HG03066 (cell line): Measurements from ENCODE around the gene FAU.
A peak's percentile ranks its signal among the peaks of the same experiment; 100 is the strongest.
"Not testable (repeated sequence)": the region's sequence is repeated elsewhere in the genome, so short reads cannot be mapped to it uniquely, and the experiment has no call there.

Experiments
- ATAC-seq: cut with Tn5 transposase; IDR thresholded peaks from one replicate; pipeline ENCODE4 v1.9.1; 2021; ENCODE audit warnings: low read depth; ENCODE audit not compliant: unreplicated experiment

FAU gene

DNA sequence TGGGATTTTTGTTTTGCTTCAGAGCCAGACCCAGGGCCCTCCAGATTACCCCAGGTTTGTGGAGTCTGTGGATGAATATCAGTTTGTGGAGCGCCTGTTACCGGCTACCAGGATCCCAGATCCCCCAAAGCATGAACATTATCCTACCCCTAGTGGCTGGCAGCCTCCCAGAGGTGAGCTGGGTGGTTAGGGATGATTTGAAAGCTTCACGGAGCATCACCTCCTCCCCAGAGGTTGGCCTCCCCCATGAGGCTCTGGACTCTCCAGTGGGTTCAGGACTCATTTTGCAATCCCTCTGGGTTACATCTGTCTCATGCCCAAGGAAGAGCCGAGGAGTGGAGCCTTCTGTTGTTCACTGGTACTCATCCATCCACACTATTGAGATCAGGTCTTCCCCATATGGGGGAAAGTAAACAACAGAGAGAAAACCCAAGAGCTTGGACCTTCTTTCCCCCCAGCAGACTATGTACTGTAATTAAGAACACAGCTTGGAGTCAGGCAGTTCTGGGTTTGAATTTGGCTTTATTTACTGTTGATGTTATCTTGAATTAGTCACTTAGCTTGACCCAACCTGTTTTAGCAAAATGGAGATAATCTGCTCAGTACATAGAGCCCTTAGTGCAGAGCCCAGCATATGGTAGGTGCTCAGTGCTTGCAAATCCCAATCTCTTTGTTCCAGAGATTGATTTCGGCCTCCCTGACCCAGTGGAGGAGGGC, 2.7 kb upstream of the FAU start:
- no peak for ATAC-seq

DNA sequence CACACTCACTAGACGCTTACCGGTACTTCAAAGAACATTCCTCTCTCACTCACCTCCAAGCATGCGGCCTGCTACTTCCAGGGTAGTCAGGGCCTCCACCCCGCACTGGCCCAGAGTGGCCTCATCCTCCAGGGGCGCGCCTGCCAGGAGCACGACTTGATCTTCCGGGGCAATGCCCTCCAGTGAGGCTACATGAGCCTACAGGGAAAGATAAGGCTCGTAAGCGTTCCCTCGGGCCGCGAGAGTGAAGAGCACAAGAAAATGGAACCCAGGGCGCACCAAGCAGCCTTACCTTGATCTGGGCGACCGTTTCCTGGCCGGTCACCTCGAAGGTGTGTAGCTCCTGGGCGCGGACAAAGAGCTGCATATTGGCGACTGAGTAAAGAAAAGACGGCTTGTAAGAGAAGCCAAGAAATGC, 478 bp downstream of the FAU start:
- no peak for ATAC-seq

DNA sequence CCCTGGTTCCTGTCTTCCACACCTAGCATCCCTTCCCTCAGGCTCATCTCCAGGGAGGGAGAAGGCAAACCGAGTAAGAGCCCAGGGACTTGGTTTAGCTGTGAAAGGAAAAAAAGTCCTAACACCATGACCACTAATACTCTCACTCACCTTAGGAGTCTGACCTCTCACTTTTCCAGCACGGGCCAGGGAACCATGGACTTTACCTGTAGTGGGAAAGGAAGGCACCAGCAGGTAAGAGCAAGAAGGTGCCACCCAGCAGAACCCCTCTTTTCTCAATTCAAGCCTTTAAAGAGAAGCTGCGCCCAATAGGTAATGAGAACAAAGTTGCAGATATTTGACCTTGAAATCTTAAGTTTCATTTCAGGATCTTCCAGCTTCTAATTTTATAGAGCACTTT, 1.1 kb downstream of the FAU start:
- ATAC-seq, result no peak

DNA sequence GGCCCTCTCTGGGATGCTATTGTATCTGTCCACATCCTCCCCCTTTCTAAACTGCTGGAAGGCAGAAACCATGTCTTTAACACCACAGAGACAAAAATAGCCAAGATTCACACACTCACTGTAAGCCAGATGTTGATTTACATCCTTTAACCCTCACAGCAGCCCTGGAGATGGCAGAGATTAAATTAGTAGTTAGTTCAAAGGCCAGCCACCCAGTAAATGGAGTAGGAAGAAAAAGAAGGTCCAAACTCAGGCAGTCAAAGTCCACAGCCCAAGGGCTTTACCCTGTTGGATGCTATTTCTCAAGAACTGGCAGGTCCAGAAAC, 2.3 kb downstream of the FAU start:
- no peak for ATAC-seq

DNA sequence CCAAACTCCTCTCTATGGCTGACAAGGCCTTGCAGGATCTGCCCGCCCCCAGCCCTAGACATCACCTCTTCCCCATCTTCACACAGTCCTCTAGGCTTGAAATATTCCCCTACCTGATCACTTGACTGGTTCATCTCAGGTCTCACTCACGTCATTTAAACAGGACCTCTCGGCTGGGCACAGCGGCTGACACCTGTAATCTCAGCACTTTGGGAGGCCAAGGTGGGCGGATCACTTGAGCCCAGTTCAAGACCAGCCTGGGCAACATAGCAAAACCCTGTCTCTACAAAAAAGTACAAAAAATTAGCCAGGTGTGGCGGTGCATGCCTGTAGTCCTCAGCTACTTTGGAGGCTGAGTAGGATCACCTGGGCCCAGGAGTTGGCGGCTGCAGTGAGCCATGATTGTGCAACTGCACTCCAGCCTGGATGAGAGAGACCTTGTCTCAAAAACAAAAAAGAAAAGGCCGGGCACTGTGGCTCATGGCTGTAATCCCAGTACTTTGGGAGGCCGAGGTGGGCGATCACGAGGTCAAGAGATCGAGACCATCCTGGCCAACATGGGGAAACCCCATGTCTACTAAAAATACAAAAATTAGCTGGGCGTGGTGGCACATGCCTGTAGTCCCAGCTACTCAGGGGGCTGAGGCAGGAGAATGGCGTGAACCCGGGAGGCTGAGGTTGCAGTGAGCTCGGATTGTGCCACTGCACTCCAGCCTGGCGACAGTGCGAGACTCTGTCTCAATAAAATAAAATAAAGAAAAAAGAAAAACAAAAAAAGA, 2.9 kb downstream of the FAU start:
- ATAC-seq, result not testable (repeated sequence)

DNA sequence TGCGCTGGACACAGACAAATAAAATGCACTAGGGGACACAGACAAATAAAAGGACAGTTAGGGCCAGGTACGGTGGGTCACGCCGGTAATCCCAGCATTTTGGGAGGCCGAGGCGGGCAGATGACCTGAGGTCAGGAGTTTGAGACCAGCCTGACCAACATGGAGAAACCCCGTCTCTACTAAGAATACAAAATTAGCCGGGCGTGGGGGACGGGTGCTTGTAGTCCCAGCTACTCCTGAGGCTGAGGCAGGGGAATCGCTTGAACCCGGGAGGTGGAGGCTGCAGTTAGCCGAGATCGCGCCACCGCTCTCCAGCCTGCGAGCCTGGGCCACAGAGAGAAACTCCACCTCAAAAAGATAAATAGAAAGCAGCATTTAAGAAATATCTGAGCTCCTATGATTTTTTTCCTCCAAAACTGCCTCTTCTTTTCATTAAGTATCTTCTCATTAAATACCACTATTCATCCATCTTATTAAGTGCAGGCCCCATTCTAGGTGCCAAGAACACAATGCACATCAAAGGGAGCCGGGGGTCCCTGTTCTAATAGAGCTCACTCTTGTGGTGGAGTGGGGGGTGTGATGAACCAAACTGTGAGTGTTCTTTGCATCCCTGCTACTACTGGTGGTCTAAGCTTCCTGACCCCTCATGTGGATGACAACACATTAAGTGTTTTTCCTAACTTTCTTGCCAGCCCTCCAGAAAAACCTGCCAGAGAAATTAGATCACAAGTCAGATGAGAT, 3.7 kb downstream of the FAU start:
- no peak for ATAC-seq

DNA sequence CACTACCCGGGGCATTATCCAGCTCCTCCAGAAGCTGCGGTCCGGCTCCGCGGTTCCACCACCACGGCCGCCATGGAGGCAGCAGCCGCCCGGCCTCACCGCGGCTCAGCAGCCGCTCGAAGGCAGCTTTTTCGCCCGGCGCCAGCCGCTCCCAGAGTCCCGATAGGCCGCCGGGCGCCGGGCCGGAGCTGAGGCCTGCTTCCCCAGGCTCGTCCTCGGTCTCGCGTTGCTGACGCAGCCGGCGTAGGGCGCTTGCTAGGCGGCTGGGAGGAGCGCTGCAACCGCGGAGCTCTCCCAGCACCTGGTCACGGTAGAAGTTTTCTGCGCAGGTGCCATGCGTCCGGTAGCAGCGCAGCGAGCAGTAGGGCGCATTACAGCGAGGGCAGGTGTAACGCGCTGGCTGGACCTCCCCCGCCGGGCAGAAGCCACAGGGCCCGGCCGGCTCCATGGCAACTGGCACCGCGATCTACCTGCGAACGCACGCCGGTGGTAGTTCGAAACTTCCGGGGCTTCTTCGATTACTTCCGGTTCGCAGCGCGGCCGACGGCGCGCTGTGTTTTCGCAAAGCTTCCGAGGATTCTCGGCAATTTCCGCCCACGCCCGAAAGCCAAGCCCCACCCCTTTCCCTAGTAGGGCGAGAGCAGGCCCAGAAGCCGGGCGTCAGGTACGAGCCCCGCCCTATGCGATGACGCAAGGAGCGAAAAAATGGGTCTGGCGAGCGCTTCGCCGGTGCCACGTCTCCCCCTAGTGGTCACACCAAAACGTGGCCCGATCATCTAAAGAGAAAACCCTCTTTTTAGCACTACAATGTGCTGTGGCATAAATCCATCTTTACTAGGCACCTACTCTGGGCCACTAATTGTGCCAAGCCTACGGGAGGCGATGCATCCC, 4.5 kb downstream of the FAU start, which contains the start of gene ZNHIT2:
Gene ZNHIT2, minus strand, starts transcription at position 496 of the 891 bp plus-strand sequence. Its CDS starts 48 bp downstream, at position 448.
- peak; percentile 46 for ATAC-seq

DNA sequence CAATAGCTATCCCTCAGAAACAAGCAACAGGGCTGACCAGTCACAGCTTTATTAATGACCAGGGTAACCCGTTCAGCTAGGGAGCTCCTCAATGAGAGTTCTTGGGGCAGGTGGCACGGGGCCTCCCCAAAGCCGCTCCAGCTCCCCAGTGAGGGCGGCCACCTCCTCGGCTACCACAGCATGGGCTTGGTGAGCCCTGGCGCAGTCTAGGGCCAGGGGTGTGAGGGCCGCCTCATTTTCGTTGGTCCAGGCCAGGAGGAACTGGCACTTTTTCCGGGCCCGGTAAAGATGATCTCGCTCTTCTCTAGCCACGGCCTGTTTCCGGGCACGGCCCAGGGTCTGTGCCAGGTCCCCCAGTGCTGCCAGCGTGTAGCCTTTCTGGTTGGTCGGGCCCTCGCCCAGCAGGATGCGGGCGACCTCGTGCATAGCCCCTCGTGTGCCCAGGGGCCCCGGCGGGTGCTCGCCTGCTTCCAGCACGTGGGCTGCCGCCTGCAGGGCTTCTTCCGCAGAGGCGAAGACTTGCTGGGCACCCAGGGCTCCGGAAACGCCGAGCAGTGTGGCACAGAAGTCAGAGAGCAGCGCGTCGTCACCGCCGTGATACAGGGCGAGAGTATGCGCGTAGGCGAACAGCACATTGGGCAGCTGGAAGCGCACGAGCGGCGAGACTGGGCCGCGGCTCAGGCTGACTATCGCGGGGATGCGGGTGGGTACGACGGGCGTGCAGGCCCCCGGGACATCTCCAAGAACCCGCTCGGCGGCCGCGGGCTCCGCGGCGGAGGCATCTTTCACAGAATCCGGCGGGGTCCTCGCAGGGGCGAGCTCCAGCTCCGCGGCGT, 5.3 kb downstream of the FAU start:
- no peak for ATAC-seq

DNA sequence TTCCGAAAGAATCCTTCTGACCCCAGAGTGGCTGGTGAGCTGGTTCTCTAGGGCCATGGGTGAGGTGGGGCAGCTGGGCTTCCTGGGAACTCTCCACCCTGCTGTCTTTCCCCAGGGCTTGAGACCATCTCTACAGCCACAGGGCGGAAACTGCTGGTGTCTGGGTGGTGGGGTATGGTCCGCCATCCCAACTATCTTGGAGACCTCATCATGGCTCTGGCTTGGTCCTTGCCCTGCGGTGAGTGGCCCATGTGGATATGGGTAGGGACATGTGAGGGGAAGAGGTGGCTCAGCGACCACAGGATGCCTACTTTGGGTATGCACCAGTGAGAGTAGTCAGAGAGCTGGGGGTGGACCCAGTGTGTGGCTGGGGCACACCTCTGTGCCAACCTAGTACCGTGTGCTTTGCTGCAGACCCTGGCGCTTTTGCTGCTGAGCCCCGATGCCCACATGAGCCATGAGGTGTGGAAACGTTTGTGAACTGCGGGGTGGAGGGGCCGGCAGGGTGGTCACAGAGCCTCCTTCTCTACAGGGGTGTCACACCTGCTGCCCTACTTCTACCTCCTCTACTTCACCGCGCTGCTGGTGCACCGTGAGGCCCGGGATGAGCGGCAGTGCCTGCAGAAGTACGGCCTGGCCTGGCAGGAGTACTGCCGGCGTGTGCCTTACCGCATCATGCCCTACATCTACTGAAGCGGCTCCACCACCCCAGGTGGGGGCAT, 6.4 kb downstream of the FAU start:
- ATAC-seq, result no peak

DNA sequence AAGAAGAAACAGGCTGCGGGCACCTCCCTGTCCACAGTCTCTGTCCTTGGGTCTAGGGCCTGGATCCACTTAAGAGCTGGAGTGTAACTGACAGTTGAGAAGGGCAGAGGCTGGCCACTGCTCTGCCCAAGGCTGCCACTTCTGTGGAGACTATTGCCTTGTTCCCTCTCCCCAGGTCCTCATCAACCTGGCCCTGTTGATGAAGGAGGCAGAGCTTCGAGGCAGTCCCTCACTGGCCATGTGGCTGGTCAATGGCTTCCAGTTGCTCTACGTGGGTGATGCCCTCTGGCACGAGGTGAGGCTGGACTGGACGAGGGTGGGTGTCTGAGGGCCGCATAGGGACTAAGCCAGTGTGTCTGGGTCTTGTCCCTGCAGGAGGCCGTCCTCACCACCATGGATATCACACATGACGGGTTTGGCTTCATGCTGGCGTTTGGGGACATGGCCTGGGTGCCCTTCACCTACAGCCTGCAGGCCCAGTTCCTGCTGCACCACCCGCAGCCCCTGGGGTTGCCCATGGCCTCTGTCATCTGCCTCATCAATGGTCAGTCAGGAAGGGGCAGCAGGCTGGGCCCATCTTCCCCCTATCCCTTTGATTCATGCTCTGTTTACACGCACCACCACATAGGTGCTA, 7.3 kb downstream of the FAU start:
- no peak for ATAC-seq

DNA sequence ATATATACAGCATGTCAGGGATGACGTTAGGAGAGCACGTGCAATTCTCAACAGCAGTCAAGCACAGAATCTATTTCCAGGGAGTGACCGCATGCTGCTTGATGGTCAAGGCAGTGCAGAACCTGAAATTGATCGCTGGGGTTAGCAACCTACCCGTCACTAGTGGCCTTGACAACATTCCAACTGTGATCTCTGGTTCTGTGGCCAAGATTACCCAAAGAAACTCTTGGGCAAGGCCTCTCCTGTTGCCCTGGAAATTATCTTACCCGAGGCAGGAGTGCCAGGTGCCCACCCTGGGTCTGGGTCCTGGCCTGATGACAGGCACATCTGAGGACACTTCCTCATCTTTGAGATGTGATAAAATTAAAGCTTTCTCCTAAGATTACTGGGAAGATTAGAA, 8.1 kb downstream of the FAU start:
- no peak for ATAC-seq

DNA sequence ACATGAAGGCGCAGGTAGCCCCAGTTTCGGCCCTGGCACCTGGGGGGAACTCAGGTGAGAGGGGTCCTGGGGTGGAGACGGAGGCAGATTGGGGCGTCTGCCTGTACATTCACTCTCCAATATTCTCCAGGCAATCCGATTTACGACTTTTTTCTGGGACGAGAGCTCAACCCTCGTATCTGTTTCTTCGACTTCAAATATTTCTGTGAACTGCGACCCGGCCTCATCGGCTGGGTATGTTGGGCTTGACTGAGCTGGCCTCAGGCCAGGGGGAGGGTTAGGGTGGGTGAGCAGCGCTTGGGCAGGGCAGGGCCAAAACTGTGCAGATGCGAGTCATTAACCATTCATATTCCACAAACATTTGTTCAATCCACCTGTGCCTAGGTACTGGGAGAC, 8.6 kb downstream of the FAU start:
- no peak for ATAC-seq

DNA sequence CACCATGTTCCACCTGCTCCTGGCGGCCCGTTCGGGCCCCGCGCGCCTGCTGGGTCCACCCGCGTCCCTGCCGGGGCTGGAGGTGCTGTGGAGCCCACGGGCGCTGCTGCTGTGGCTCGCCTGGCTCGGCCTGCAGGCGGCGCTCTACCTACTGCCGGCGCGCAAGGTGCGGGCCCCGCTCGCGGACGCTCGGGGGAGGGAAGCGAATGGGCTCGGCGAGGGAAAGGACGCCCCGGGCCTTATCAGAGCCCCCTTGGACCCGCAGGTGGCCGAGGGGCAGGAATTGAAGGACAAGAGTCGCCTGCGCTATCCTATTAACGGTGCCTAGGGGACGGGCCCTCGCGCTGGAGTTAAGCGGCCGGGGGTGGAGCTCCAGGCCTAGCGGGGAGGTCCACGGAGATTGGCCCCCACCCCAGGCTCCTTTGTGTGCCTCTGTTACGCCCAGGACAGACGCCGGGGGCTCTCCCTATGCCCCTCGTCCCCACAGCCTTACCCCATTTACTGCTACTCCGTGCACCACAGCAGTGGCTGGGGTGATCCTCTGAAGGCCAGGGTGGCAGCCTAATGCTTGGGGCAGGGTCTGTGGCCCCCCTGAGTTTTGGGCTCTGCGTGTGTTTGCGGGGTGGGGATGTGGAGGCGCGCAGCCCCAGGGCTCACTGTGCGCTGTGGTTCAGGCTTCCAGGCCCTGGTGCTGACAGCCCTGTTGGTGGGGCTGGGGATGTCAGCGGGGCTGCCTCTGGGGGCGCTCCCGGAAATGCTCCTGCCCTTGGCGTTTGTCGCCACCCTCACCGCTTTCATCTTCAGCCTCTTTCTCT, 9.2 kb downstream of the FAU start:
- peak; percentile 47 for ATAC-seq

DNA sequence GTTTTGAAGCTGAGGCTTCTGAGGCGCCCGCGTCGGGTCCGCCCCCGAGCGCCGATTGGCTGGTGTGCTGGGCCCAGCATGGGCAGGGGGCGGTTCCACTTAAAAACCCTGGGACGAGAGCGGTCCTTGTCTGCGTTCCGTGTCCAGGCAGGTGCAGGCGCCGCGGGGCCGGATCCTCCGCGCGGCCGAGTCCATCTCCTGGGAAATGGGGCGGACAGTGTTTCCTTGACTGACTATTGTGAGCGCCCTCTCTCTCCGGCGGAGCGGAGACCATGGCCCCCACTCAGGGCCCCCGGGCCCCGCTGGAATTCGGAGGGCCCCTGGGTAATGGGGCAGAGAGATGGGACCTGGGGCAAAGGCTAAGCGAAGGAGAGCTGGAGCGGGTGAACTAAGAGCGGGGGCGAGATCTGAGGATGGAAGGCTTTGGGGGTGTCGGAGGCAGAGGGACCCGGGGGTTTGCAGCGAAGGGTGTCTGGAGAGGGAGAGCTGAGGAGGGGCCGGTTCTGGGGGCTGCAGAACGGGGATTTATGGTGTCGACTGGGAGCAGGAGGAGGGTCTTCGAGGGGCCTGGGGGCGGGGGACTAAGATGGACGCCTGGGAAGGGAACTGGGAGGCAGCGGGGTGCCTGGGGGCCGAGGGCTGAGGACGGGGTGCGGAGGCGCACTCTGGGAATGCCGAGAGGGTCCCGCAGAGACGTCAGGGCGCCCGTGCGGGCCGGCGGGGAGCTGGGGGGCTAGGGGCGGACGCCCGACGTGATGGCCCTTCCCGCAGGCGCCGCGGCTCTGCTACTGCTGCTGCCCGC, 10.0 kb downstream of the FAU start, which contains the start of gene TM7SF2:
Gene TM7SF2, plus strand, starts transcription at position 129 of the 802 bp plus-strand sequence. Its CDS starts 144 bp downstream, at position 273.
- peak; percentile 52 for ATAC-seq

DNA sequence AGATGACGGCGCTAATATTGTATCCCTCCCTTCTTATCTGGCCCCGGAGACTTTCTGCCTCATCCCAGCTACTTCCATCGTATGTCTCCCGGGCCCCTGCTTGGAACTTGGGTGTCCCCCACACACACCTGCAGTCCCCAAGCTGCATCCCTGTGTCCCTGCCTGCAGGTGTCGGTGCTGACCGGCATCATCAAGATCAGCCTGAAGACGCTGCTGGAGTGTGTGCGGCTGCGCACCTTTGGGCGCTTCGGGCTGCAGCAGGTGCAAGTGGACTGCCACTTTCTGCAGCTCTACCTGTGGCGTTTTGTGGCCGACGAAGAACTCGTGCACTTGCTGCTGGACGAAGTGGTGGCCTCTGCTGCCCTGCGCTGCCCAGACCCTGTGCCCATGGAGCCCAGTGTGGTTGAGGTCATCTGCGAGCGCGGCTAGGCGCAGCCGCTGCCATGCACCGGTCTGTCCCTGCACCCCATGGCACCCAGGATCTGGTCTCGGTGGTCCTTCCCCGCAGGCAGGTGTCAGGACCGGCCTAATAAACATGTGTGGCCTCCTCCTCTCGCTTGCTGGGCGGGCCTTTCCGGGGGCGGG, 10.7 kb downstream of the FAU start:
- ATAC-seq, result no peak

DNA sequence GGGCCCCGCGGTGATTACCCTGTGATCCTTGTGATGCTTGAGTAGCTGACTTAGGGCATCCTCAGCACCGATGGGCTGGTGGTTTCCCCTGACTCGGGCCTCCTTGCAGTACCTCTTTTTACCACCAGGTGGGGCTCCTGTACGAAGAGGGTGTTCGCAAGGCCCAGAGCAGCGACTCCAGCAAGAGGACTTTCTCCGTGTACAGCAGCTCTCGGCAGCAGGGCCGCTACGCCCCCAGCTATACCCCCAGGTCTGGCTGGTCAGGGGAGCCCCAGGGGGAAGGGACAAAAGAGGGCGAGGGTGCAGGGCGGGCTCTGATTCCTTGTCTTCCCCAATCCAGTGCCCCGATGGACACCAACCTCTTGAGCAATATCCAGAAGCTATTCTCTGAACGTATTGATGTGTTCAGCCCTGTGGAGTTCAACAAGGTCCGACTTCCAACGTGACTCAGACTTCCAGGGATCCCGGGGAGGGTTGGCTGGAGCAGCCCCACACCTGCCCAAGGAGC, 11.5 kb downstream of the FAU start:
- no peak for ATAC-seq
